Stimulated activated CD4-positive, alpha-beta T cell treated with anti-CD3 and anti-CD28 coated beads, Interleukin-1b, Interleukin-23, amount 100 ng/mL, for 1 hour (primary cell): ENCODE data around the gene ZKSCAN4.

Source experiments
- DNase-seq, 2 donors: peaks; one replicate each; pipeline ENCODE4 v3.0.0-alpha.2; 2020; ENCODE audit warnings: low read depth in 2 of 2

Gene ZKSCAN4

DNA sequence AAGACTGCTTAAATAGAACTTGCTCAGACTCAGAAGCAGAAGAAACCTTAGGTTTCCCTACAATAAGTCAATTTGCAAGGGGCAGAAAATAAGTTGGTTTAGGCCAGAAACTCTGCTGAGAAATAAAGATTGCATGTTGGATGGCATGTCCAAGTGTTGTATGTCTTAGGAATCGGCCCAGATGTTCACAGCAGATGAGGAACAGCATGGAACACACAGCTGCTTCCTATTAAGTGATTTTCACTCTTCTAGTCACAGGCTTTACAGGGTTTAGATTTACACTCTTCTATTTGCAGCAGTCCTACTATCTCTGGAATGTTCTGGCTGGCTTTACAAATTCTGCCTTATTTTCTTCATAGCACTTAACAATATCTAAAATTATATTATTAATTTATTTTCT, 3.2 kb downstream of the ZKSCAN4 start:
- DNase-seq = no peak

DNA sequence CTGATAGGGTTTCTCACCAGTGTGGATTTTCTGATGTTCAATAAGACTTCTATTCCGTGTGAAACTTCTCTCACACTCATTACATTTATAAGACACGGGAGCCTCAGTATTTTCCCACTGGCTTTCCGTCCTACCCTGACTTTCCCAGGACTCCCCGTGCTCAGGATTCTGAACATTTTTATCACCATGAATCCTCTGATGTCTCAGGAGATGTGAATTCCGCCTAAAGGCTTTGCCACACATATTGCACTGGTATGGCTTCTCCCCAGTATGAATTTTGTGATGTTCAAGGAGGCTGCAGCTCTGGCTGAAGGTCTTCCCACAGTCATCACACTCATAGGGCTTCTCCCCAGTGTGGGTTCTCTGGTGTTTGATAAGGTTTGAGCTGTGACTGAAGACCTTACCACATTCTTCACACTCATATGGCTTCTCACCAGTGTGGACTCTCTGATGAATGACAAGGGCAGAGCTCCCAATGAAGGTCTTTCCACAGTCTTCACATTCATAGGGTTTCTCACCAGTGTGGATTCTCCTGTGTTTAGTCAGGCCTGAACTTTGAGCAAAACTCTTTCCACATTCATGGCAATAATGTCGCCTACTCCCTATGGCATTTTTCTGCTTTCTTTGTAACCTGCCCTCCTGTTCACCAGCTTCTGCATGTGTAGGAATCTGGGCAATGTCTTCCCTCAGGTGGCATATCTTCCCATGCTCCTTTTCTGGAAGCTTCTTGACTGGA, 6.7 kb downstream of the ZKSCAN4 start:
- DNase-seq = no peak

DNA sequence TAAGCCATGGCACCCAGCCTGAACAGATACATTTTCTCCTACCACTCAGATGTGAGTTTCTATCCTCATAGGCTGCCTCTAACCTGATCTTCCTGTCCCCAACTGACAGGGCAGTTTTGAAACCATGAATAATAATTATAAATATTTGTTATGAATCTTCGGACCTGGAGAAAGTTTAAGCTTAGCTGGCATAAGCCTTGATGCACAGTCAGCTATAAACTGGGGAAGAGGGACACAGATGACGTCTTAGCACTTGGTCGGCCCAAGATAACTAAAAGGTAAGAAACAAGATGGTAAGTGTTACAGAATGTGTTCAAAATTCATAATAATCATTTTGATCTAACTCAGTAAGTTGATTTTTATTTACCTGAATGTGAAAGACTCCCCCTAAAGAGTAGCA, 8.1 kb downstream of the ZKSCAN4 start:
- DNase-seq = no peak

- no peak for DNase-seq
These were observed 11.6 kb downstream of the ZKSCAN4 start for GRCh38 chr6:28240471-28240870.

DNA sequence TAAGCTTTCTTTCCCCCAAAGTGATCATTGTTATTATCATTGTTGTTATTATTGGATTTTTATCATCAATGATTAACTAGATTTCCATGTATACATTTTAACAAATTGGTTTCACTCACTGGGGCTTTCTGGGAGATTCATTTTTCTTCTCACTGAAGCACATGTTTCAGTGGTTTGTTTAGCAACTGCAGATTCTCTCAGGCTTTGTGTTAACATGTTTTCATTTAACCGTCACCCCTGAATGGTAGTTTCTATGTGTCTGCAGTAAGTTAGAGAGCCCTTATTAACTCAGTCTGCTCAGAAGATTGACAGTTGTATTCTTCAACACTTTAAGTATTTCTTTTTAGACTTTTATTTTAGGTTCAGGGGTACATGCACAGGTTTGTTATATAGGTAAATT, 12.4 kb downstream of the ZKSCAN4 start:
- DNase-seq = no peak

GRCh38 chr6:28235912-28236452, 16.1 kb downstream of the ZKSCAN4 start:
- DNase-seq = no peak

- DNase-seq = no peak
These were observed 19.3 kb downstream of the ZKSCAN4 start for GRCh38 chr6:28232785-28233184.

GRCh38 chr6:28226460-28226859, 25.6 kb downstream of the ZKSCAN4 start:
- no peak for DNase-seq

DNA sequence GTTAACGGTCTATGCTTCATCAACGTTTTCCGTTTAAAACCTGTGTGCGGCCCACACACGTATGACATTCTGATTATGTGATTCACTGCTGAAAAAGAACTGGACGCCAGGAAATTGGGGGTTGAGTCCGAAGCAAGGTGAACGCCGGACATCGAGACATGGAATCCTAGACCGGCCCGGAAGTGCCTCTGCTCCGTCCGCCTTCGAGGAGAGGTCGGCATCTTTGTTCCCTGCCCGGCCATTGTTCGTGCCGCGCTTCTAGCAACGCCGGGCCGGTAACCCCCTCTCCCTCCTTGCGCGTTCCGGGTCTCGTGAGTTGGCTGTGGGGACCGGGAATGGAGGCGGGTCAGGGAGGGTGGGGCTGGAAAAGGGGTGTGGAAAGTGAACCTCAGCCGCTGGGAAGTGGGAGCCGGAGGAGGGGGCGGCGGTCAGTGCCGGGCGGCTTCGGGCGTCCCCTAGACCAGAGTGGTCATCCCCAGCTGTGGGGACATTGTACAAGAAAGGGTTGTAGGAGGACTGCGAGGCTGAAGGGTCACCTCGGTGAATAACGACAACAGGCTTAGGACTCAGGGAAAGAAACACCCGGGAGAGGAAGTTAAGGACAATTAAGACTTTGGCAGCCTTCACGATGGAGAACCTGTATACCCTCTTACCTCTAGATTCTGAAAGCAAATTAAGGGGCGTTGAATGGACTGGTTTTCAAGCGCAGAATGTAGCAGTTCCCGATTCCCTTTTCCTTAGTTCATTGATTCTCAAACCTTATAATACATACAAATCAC, 26.8 kb downstream of the ZKSCAN4 start, which contains the start of gene ZSCAN9:
ZSCAN9 (plus strand) TSS at position 220 of the 779 bp plus-strand sequence. CDS start 1,810 bp downstream, outside the sequence.
- DNase-seq = no peak

DNA sequence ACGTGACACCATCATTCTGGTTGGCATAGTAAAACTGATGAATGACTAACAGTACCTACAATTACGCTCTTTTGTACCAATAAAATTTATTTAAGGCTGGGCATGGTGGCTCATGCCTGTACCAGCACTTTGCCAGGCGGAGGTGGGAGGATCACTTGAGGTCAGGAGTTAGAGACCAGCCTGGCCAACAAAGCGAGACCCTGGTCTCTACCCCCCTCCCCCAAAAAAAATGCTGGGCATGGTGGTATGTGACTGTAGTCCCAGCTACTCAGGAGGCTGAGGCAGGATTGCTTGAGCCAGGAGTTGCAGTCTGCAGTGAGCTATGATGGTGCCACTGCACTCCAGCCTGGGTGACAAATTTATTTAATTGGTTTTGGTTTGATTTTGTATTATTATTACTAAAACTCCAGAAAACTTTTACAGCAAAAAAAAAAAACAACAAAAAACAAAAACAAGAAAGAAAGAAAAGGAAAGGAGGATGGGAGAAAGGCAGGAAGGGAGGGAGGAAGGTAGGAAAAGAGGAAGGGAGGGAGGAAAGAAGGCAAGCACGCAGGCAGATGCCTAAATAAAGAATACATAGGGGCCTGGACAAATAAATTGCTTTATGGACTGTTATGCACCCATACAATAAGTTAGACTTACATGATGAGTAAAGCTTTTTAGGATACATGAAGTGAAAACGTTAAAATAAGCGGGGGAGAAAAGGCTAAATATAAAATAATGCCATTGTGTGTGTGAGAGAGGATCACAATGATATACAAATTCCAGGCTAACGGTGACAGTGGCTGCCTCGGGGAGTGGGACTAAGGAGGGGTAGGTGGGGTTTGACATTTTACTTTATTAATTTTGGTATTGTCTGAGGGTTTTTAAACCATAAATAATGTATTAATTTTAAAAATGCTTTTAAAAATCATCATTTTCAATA, 27.7 kb downstream of the ZKSCAN4 start:
- no peak for DNase-seq

DNA sequence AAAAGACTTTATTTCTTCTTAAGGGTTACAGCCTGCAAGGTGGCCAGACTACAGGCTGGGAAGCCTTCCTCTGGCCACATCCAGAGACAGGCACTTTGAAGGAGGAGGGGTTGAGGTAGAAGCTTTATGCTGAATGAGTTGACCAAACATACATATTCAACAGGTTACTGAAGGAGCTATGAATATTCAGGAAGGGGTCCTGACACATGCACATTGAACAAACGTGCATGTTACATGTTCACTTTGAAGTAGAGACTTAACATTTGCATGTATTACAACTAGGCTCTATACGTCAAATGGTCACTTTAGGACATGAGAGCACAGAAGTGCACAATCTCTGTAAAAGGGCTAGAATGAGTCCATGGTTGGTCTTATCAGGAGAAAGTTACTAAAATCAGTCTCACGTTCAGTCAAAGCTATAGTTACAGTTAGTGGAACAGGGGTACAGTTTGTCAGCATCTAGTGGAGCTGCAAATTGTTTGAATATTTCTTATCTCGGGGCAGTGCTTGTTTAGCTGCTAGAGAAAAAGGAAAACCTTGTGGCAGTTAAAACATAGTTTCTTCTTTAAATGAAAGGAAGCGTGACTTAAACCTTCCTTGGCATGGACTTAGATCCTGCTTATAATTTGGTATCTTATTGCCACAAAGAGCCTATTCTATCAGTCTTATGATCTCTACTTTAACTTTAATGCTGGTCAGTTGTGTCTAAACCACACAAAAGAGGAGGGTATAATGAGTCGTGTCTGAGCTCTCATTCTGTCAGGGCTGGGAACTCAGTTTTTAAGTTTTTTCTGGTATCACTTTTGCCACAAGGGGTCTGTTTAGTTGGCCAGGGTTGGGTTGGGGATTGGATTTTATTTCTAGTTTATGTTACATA, 31.6 kb downstream of the ZKSCAN4 start:
- DNase-seq = no peak

DNA sequence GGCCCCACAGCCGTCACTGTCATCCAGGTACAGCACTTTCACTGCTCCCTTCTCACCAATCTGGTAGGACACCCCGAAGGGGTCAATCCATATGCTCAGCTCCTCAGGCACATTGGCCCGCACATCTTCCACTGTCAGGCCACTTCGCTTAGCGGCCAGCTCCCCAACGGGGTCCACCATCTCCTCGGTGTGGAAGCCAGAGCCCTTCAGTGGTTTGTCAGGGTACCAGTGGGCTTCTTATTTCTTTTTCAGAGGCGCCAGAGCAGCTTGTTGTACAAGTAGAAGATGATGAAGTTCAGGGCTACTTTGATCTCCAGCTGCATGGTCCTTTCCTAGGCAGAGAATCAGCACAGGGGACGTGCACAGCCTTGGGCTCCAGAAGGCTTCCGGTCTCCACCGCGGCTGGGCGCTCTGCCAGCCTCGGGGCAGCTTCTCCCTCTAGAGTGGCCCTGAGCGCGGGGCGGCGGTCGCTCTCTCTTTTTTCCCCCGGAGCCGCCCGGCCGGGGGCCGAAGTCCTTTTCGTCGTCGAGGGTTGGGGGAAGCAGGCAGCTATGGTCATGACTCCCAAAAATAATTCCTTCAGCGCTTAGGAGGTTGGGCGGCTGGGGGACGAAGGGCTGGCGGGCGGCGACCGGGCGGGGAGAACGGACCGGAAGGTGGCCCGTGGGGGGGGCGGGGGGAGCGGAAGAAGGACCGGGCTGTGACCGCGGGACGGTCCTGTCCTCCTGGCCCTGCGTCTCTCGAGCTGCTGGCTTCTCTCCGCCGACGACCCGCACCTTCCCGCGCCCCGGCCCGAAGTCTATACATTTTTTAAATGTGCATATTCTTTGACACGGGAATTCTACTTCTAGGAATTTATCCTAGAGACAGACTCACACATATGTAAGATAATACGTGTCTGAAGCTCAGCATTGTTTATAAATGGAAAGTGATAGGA, 33.5 kb downstream of the ZKSCAN4 start:
- DNase-seq = no peak

- no peak for DNase-seq
These were observed 34.2 kb downstream of the ZKSCAN4 start for GRCh38 chr6:28217890-28218289.

GRCh38 chr6:28215425-28215824, 36.6 kb downstream of the ZKSCAN4 start:
- DNase-seq = no peak

DNA sequence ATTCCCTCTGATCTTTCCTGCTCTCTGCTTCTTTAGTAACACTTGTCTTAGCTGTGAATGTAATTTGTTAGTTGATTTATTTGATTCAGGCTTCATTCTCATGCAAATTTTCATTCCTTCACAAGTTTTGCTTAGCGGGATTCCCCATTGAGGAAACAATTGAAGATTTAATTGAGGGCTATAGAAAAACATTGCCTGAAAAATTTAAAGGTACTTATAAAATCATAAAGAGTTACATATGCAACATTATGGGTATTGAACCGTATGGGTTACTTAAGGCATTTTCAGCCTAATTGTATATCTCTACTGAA, 38.9 kb downstream of the ZKSCAN4 start:
- no peak for DNase-seq

- no peak for DNase-seq
These were observed 39.4 kb downstream of the ZKSCAN4 start for GRCh38 chr6:28212510-28213212.

- no peak for DNase-seq
These were observed 40.1 kb downstream of the ZKSCAN4 start for GRCh38 chr6:28211840-28212509.

DNA sequence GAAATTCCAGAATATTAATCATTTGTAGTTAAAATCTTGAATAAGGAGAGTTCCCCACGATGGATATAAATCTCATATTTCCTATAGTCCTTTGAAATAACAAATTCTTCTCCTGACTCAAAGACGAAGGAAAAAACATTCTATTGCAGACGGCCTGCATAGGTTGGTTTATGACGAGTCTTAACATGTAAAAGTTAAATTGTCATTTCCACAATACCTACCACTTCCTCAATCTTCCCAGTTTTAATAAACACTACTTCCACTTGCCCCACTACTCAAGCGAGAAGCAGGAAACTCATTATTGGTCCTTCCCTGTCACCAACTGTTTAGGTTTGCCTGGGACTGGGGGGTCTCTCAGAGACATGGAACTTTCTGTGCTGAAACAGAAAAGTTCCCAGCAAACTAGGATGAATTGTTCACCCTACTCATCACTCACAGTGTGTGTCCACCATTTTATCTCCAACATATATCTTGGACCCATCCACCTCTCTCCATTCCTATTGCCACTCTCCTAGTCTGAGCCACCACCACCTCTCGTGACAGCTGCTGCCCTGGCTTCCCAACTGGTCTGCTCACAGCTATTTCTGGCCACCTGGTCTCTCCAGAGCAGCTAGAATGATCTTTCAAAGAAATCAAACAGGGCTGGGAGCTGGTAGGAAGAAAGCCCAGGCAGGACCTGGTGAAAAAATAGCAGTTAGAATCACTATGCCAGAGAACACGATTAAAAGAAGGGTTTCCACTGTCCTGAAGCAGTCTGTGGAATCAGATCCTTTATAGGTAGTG, 42.1 kb downstream of the ZKSCAN4 start:
- DNase-seq = no peak
